GM12801 (cell line): Measurements from ENCODE around the gene ATP1A1.

Source experiments
- TF ChIP-seq, protein P1 (sequence below): IDR thresholded peaks from one replicate; pipeline ENCODE4 v1.5.1; 2011; ENCODE audit warnings: control low read depth; ENCODE audit not compliant: insufficient read length; ENCODE audit errors: extremely low read depth

The ATP1A1 gene

DNA sequence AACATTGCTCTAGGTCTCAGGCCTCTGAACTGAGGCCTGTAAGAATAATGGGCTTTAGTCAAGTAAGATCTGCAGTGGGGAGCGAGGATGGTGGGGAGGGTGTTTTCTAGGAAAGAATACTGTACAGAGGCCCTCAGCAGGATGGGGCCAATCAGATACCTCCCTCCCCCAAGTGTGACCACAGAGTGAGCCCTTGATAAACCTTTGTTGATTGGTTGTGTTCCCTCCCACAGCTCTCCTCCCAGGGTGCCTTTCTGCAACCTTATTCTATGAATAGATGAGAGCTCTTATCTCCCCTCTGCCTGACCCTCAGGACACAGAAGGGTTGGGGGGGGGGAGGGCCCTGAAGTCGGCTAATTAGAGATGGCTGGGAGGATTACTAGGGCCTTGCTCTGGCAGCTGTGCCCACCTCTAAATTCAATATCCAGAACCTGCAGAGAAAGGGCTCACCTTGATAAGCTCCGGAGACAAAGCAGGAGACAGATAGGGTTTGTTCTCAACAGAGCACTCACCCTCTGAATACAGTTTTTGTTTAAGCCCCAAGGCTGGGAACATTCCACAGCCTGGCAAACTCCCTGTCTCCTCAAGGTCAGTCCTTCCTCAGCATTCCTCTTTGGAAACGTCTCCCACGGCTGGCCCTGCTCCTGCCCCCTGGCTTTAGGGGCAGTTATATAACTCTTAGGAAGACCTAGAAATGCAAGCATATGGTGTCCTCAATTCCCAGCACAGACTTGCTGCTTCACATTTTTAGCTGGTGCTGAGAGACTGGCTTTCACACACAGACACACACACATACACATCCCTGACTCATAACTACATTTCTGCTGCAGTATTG lies 42.9 kb downstream of the ATP1A1 start:
- TF ChIP-seq, protein P1, sequence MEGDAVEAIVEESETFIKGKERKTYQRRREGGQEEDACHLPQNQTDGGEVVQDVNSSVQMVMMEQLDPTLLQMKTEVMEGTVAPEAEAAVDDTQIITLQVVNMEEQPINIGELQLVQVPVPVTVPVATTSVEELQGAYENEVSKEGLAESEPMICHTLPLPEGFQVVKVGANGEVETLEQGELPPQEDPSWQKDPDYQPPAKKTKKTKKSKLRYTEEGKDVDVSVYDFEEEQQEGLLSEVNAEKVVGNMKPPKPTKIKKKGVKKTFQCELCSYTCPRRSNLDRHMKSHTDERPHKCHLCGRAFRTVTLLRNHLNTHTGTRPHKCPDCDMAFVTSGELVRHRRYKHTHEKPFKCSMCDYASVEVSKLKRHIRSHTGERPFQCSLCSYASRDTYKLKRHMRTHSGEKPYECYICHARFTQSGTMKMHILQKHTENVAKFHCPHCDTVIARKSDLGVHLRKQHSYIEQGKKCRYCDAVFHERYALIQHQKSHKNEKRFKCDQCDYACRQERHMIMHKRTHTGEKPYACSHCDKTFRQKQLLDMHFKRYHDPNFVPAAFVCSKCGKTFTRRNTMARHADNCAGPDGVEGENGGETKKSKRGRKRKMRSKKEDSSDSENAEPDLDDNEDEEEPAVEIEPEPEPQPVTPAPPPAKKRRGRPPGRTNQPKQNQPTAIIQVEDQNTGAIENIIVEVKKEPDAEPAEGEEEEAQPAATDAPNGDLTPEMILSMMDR: no peak

- TF ChIP-seq, protein P1: no peak
These were observed 43.9 kb downstream of the ATP1A1 start for GRCh38 chr1:116416854-116417513.

- TF ChIP-seq, protein P1: no peak
These were observed 44.6 kb downstream of the ATP1A1 start for GRCh38 chr1:116417678-116418077.

DNA sequence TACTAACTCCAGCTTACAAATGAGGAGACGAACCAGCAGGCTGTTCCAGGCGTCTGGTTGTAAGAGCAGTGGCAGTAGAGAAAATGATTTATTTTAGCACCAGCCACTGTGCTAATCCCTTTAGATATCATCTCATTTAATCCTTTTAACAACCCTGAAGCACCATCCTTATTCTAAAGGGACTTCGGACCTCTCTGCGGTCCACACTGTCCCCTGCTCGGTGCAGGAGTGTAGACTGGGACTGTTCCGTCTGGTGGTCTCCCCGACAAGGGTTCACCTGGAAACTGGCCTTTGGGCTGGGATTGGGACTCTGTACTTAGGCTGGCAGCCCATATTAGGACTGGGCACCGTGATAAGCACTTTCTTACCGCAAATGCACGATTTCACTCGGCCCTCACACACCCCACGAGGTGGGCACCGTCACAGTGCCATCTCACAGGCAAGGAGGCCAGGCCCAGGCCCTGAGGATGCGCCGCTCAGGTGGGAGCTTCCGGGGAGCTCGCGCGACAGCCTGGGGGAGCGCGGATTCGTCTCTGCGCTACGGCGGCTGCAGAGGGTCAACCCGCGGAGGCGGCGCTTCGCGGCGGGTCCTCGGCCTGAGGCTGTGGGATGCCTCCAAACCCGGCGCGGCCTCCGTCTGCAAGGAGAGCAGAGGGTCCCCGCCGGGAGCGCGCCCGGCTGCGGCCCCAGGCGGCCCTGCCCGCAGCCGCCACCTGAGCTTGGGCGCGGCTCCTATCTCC lies 45.2 kb downstream of the ATP1A1 start:
- TF ChIP-seq, protein P1: no peak

DNA sequence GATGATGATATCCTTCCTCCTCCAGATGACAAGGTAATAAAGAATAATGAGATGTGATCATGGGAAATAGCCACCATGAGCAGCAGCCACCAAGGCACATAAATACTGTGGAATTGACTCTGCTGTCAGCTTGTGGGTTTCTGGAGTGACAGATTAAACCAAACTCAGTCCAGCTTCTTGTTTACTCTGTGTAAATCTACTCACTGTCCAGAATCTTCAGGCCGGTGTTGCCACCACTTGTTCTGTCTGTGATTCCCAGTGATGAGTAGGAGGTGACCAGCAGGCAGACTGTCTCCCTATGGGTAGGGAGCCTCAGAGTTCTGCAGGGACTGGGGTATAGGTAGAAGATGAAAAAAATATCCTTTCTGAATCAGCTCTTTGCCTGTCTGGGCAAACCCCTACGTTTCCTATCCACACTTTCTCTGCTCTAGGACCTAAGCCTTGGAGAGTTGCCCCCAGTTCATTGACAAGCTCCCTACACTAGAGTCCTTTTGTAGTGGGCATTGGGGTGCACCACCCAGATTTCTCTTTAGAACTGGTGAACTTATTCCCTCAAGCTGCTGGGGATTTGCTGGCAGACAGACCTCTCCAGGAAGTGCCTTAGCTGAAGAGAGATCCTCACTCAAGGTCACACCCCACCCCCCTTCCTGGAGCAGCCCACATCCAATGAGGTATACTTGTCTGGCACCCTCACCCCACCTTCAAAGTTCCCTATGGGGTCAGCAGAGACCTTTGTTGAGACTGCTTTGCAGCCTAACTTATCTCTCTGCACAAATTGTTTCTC lies 47.6 kb downstream of the ATP1A1 start:
- TF ChIP-seq, protein P1: no peak

DNA sequence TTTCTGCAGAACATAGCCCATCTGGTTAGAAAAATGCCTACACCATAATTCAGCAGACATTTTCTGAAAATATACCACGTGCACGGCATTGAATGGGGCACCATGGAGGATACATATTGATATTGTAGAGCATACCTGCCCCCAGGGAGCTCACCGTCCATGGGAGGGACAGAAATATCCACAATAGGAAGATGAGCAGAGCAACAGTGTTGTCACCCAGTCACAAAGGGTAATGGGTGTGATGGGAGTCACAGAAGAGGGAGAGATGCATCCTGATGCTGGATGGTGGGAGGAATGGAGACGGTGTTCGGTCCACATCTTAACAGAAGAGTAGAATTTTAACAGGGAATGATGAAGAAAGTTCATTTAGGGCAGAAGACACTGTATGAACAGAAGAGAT lies 51.4 kb downstream of the ATP1A1 start:
- TF ChIP-seq, protein P1: no peak
